Dermis microvascular lymphatic vessel endothelial cell (primary cell): ENCODE results near the gene ZNG1A. TPM values are rescaled to one million over a fixed set of nuclear protein-coding genes. Genes with fewer than 3 reads are reported as not detected.
"Not testable (repeated sequence)": the region's sequence is repeated elsewhere in the genome, so short reads cannot be mapped to it uniquely, and the experiment has no call there.

Experiments
- DNase-seq, 2 donors: peaks; one replicate each; pipeline versions ENCODE4 v3.0.0 to v3.0.0-alpha.2; 2010; ENCODE audit warnings: low read depth in 2 of 2
- total RNA-seq: library from RNA; depleted of rRNA; stranded (reverse); fragments of >200 nt; gene quantifications from 2 replicates; pipeline ENCODE4 v1.2.1, GENCODE V29; 2014

ZNG1A gene
- total RNA-seq, 1 donor from 2014 or later: 21.1 TPM

DNA sequence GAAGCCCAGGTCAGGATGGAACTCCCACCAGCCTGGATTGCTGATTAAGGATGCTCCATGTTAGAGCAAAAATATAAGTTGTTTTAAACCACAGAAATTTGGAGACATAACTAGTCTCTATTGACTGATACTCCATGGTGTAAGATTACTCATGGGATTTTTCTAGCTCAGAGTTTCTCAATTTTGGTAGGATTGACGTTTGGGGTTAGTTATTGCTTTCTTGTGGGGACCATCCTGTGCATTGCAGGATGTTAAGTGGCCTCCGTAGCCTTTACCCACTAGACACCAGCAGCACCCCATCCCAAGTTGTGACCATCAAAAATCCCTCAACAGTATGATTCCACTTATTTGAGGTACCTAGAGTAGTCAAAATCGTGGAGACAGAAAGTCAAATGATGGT lies 80.1 kb downstream of the ZNG1A start:
- DNase-seq: not testable (repeated sequence)

DNA sequence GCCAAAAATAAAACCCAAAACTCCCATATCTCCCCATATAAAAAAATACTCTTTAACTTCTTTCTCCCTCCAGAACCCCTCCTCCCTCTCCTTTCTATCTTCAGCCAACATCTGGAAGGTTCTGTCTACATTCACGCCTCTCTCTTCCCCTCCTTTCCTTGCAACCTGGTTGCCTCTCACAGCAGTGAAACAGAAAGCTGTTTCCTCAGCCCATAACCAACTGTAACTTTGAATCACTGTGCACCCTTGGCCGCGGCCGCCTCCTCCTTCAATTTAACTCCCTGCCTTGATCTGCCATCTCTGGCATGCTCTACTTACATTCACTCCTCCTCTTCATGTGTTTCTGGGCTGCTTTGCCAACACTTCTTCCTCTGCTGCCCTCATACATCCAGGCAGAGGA lies 83.9 kb downstream of the ZNG1A start:
- not testable (repeated sequence) for DNase-seq

DNA sequence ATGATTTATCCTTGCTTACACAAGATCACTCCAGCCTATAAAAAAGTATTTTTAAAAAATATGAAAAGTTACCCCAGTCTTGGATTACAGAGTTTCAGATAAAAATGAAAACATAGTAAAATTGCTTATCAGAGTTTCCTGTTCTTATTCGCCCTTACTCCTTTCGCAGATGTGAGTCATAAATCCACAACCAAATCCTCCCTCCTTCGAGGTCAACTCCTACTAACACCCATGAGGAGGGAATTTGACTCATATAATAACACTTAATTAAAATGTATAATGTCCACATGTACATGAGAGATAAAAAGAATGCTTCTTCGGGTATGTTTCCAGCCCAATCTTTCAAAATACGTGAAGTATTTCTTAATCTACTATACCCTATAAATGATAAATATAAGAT lies 84.5 kb downstream of the ZNG1A start:
- not testable (repeated sequence) for DNase-seq

DNA sequence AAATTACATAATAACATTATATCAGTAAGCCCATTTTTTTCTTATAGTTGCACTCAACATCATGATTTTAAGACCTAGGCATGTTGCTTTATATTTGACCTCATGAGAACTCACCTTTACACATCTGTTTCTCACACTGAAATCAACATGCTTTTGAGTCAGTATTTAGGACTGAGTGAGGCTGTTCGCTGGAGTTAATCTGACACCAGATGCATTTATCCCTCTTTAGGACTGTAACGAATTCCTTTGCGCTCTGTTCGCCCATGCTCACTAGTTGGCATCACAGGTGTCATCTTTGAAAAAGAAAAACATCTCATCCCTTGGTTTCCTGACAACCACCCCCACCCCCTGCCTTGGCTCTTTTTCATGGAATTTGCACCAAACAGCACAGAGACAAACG lies 84.9 kb downstream of the ZNG1A start:
- not testable (repeated sequence) for DNase-seq

DNA sequence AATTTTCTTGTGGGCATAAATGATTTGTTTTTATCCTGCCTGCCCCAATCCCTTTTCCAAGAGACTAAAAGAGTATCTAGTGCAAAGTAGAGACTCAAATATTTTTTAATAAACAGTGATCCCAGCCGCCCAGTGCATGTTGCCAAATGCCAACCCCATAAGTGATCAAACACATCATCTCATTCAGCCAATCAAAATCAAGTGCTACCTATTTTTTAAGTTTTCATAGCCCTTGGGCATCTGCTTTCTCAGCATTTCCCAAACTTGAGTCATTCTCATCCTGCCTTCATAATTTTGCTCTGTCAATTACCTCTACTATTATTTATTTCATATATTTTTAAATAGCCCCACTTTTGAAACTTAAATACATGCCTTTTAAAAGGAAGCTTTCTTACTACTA lies 88.0 kb downstream of the ZNG1A start:
- not testable (repeated sequence) for DNase-seq

DNA sequence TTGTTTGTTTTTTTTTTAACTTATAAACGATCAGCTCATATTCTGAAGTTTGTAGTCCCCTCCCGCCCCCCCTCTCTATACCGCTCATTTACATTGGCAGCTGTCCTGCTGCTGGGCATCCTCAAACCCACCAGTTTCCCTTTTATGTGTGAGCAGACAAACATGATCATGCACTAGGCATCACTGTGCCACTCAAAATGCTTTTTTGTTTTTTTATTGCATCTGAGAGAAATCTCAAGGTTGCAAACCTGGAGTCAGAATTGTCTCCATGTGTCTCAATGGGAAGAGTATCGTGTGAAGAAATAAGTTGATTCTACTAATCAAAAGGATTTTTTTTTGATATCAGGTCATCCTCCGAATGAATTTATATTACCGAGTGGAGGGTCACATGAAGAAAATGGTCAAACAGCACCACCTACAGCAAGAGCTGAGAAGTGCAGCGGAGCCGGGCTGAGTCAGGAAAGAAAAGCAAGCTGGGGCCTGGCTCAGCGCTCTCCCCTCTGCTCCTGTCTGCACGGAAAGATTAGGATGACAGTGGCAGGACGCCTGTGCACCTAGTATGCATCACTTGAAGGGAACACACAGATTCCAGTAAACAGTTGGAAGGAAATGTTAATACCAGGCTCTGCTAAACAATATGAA lies 90.3 kb downstream of the ZNG1A start:
- DNase-seq: not testable (repeated sequence)

DNA sequence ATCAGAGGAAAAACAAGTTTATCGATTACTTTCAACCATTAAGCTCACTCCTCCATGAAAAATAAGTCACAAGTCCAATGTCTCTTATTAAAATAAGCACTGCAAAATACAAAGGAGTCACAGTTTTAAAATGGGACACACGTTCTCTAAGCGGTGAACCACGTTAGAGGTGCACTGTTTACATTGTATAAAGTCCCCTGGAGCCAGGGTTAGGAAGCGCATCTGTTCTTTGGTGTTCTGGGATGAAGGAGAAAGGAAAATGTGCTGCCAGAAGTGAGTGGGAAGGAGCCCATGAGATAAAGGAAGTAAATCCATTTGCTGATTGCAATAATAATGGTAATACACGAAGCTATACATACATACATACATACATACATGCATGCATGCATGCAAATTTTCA lies 91.0 kb downstream of the ZNG1A start:
- DNase-seq: not testable (repeated sequence)

DNA sequence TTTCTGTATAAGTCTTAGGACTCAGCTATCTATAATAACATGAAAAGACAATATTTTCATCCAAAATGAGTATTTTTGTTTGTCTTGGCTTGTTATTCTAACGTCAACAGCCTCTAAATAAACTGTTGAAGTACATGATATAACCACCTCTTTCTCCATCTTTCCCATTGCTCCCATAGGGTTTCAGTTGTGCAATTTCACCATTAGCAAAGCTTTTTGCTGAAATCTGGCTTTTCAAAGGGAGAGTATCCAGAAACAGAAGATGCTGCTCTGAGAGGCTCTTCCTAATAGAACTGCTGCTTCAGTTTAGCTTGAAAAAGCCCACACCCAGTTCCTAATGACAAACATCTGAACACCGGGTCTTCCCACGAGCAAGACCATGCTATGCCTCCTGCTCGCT lies 91.8 kb downstream of the ZNG1A start:
- not testable (repeated sequence) for DNase-seq

DNA sequence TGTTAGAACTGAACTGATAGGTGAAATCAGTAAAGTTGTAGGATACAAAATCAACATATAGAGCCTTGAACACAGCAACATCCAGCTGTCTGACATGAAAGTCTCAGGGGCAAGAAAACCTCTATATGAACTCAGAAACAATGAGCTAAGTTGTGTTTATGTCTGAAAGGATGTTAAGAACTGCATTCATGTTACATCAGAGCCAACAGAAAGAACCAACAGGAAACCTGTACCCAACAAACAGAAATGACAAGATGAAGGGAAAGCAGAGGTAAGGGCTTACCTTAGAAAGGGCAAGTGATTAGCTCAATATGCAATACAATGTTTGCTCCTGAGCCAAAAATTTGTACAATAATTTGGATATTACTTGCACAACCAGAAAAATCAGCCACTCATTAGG lies 92.2 kb downstream of the ZNG1A start:
- DNase-seq: not testable (repeated sequence)

DNA sequence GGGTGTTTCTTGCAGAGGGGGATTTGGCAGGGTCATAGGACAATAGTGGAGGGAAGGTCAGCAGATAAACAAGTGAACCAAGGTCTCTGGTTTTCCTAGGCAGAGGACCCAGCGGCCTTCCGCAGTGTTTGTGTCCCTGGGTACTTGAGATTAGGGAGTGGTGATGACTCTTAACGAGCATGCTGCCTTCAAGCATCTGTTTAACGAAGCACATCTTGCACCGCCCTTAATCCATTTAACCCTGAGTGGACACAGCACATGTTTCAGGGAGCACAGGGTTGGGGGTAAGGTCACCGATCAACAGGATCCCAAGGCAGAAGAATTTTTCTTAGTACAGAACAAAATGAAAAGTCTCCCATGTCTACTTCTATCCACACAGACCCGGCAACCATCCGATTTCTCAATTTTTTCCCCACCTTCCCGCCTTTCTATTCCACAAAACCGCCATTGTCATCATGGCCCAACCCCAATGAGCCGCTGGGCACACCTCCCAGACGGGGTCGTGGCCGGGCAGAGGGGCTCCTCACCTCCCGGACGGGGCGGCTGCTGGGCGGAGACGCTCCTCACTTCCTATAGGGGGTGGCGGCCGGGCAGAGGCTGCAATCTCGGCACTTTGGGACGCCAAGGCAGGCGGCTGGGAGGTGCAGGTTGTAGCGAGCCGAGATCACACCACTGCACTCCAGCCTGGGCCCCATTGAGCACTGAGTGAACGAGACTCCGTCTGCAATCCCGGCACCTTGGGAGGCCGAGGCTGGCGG lies 95.7 kb downstream of the ZNG1A start:
- not testable (repeated sequence) for DNase-seq

DNA sequence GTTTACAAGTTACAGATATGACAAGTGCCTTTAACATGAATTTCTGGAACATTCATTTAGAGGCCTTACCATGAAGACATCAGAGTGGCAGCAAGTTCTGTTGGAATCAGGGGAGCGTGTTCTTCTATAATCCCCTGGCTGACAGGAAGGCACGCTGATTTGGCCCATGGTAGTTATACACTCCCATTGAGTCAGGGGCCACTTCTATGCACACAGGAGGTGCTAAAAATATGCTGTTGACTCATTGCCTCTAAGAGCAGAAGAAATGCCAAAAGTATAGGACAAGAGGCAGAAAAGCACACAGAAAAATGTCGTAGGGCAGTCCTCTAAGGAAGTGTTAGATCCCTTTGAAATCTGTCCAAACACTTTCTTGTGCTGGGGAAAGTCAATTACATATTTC lies 100.5 kb downstream of the ZNG1A start:
- not testable (repeated sequence) for DNase-seq

DNA sequence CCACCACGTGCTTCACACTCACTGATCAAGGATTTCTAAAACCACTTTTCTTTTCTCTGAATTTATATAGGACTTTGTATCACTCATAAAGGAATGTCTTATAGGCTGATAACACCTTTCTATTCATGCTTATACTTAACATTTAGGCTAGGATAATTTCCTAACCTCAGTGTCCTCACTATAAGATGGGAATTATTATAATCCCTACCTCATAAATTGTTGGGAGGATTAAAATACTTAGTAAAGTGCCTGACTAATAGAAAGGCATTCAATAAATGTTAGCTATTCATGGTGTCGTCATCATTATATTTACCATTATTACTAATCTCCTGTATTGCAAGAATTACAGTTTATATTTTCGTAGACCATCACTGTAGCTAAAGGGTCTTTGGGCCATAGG lies 102.5 kb downstream of the ZNG1A start:
- not testable (repeated sequence) for DNase-seq

DNA sequence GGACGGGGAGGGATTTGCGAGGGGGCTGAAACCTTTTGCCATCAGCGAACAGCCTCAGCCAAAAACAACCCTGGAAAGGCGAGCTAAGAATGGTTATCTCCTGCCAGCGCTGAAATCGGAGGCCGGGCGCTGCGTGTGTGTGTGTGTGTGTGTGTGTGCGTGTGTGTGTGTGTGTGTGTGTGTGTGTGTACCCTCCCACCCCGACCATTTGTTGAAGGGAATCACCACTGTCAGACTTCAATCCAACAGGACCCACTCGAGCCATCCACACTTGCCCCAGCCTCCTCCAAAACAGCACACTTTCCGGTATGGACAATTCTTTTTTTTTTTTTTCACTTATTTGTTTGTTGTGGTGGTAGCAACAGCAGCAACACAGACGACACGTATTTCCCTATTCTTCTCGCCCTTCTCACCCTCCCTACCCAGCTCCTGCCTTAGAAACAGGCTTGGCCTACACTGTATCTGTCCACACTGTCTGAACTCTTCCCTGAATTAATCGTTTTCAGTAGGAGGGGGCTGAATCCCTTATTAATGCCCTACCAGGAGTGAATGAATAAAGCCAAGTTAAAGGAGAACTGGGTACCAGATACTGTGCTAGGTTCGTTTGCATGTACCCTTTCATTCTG lies 104.8 kb downstream of the ZNG1A start:
- not testable (repeated sequence) for DNase-seq

DNA sequence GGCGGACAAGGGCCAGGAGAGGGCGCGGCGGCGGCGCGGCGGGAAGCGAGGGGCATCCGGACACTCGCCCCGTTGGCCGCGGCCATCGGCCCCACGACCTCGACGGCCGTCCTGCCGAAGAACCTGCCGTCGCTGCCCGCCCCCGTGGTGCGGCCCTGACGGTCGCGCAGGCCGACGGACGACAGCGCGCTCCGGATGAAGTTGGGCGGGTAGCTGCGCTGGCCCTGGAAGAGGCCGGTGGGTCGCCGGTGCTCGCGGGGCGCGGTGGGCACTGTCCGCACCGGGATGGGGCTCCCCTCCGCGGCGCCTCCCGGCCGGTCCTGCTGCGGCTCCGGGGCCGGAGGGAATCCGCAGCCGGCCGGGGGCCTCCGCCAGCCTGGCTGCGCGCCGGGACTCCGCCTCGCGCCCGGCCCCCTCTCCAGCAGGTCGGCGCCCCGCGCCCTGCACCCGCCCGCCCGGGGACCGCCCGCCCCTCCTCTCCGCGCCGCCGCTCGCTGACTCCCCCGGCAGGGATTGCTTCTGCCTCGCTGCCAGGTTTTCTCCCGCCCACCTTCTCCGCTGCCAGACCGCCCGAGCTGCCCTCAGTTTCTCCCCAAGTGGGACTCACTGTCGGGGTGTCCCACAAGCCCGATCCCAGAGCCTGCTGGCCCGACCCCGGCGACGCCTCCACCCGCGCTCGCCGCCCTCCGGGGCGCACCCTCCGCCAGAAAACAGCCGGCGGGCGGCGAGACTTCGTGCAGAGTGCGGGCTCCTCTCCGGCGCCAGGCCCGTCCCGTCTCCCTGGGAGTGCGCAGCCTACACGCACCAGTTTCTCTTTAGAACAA lies 105.6 kb downstream of the ZNG1A start:
- not testable (repeated sequence) for DNase-seq

Other genes with a start within 250 kb of the ZNG1A start
- gene WASHC1, start 149.6 kb downstream of the ZNG1A start, total RNA-seq: 4.5 and 4.9 TPM in 2 replicates
- 0.13 TPM in 2 replicates for gene FOXD4, start 60.6 kb downstream of the ZNG1A start, total RNA-seq
- gene DOCK8, start 35.8 kb upstream of the ZNG1A start, total RNA-seq: 3.3 and 4.4 TPM in 2 replicates